Prostate gland (tissue), 2 donors: ENCODE measurements around the gene NUP50. TPM values are rescaled to one million over a fixed set of nuclear protein-coding genes. Genes with fewer than 3 reads are reported as not detected.

Experiments
- DNase-seq: peaks from one replicate; pipeline ENCODE4 v3.0.0-alpha.2; 2019; ENCODE audit warnings: low spot score
- H3K27ac ChIP-seq, 2 donors: fragments of 200-600 bp; sonication (generic); 2 replicates each; pipeline ENCODE4 v1.5.1; 2017 to 2019
- H3K27me3 ChIP-seq: fragments of 200-600 bp; sonication (generic); replicated peaks from 2 replicates; pipeline ENCODE4 v1.5.1; 2019; ENCODE audit not compliant: insufficient read depth
- H3K36me3 ChIP-seq, 2 donors: fragments of 200-600 bp; sonication (generic); 1 replicate in 1 of 2; 2 replicates in 1 of 2; pipeline versions ENCODE4 v1.5.1 to v1.8.1; 2017 to 2019
- H3K4me1 ChIP-seq: fragments of 200-600 bp; sonication (generic); replicated peaks from 2 replicates; pipeline ENCODE4 v1.5.1; 2019
- H3K4me3 ChIP-seq, 2 donors: fragments of 200-600 bp; sonication (generic); 2 replicates each; pipeline ENCODE4 v1.5.1; 2017 to 2019
- H3K9me3 ChIP-seq: fragments of 200-600 bp; sonication (generic); 2 replicates; pipeline ENCODE4 v1.5.1; 2017
- CTCF ChIP-seq, 4 experiments: fragments of 200-600 bp in 2 of 4; fragments of 450-650 bp in 2 of 4; sonication (generic) in 2 of 4; IDR thresholded peaks; 1 replicate in 3 of 4; 2 replicates in 1 of 4; pipeline ENCODE4 v1.5.1; 2016 to 2019; ENCODE audit warnings: antibody characterized with exemption in 4 of 4, mild to moderate bottlenecking in 2 of 4, moderate library complexity in 2 of 4
- POLR2A ChIP-seq: fragments of 450-650 bp; IDR thresholded peaks from one replicate; pipeline ENCODE4 v1.6.1; 2016; ENCODE audit warnings: antibody characterized with exemption, mild to moderate bottlenecking
- POLR2AphosphoS5 ChIP-seq: sonication (generic); formaldehyde crosslinking; IDR thresholded peaks from one replicate; pipeline ENCODE4 v1.6.1; 2017; ENCODE audit warnings: antibody characterized with exemption
- WGBS: methylation state at CpG from one replicate; pipeline ENCODE4 v1.1.5; 2018; 5-methylcytosine and 5-hydroxymethylcytosine counted together
- intact Hi-C: fragments of 100-400 bp; cut with DNase I; formaldehyde crosslinking; loops from one replicate; pipeline ENCODE4 v1.14.2; 2022
- total RNA-seq, 2 donors: library from RNA; depleted of rRNA; stranded (reverse); fragments of >200 nt; gene quantifications; one replicate each; pipeline ENCODE4 v1.1.0, GENCODE V29; 2016

The NUP50 gene
- total RNA-seq, 2 donors from 2014 or later = 51.4 to 101 TPM

GRCh38 chr22:45201678-45202332, 38.1 kb downstream of the NUP50 start:
- DNase-seq = no peak
- peaks cover 0 to 6% of the 10 kb centered on the region in 2 donors for H3K36me3 ChIP-seq
- no peaks in the 10 kb centered on the region for H3K4me1 ChIP-seq
- TF ChIP-seq POLR2A (no peak), POLR2AphosphoS5 (peak; percentile 24), CTCF (IDR thresholded peaks at IDR 0.05) (no peak)
- H3K27me3 ChIP-seq = no peaks in the 10 kb centered on the region
- no peak overlapping the region for H3K4me3 ChIP-seq
- peak overlapping the region in 1 of 2 donors; percentile 13 for H3K27ac ChIP-seq
- WGBS = 23% methylated on average over 9 of the region's 9 CpGs
- H3K9me3 ChIP-seq = no peaks in the 10 kb centered on the region
- intact Hi-C loops = no loop called here

GRCh38 chr22:45202333-45203149, 38.8 kb downstream of the NUP50 start:
- no peaks in the 10 kb centered on the region for H3K4me1 ChIP-seq
- intact Hi-C loops = no loop called here
- no peak overlapping the region for H3K27ac ChIP-seq
- WGBS = 91% methylated on average over 36 of the region's 36 CpGs
- no peaks in the 10 kb centered on the region for H3K9me3 ChIP-seq
- DNase-seq = no peak
- H3K36me3 ChIP-seq = peaks cover 0 to 6% of the 10 kb centered on the region in 2 donors
- TF ChIP-seq POLR2A (no peak), POLR2AphosphoS5 (no peak), CTCF (IDR thresholded peaks at IDR 0.05) (no peak)
- no peak overlapping the region for H3K4me3 ChIP-seq
- no peaks in the 10 kb centered on the region for H3K27me3 ChIP-seq

GRCh38 chr22:45203150-45203951, 39.6 kb downstream of the NUP50 start:
- intact Hi-C loops = no loop called here
- Histone ChIP-seq H3K27me3 (no peaks in the 10 kb centered on the region), H3K4me1 (no peaks in the 10 kb centered on the region), H3K27ac (no peak overlapping the region), H3K4me3 (no peak overlapping the region), H3K9me3 (no peaks in the 10 kb centered on the region), H3K36me3 (peaks cover 0 to 6% of the 10 kb centered on the region in 2 donors)
- TF ChIP-seq POLR2A (no peak), CTCF (IDR thresholded peaks at IDR 0.05) (no peak), POLR2AphosphoS5 (no peak)
- 91% methylated on average over 33 of the region's 40 CpGs for WGBS
- no peak for DNase-seq

- Histone ChIP-seq H3K4me1 (no peaks in the 10 kb centered on the region), H3K4me3 (no peak overlapping the region), H3K36me3 (peaks cover 0 to 6% of the 10 kb centered on the region in 2 donors), H3K27ac (no peak overlapping the region), H3K9me3 (no peaks in the 10 kb centered on the region), H3K27me3 (no peaks in the 10 kb centered on the region)
- WGBS = 77% methylated on average over 13 of the region's 13 CpGs
- intact Hi-C loops = no loop called here
- TF ChIP-seq POLR2A = no peak
- TF ChIP-seq CTCF (IDR thresholded peaks at IDR 0.05) = no peak
- TF ChIP-seq POLR2AphosphoS5 = no peak
- DNase-seq = no peak
Measured at GRCh38 chr22:45204241-45204640, 40.5 kb downstream of the NUP50 start.
